K562 (cell line): Measurements from ENCODE around the gene HS3ST3A1. TPM values are rescaled to one million over a fixed set of nuclear protein-coding genes. Genes with fewer than 3 reads are reported as not detected.
A peak's percentile ranks its signal among the peaks of the same experiment; 100 is the strongest.

Experiments used
- CBFA2T3 ChIP-seq: fragments of 450-650 bp; IDR thresholded peaks from 2 replicates; pipeline ENCODE4 v1.6.1; 2017
- CBX2 ChIP-seq: fragments of 200-600 bp; sonication (generic); IDR thresholded peaks from one replicate; pipeline ENCODE4 v1.6.1; 2012; ENCODE audit warnings: mild to moderate bottlenecking, low read length, inconsistent platforms; ENCODE audit not compliant: insufficient read depth, poor library complexity, severe bottlenecking
- KLF13 ChIP-seq: fragments of 450-650 bp; IDR thresholded peaks from 2 replicates; pipeline ENCODE4 v1.6.1; 2016; ENCODE audit warnings: missing genetic modification characterization, low read depth, mild to moderate bottlenecking, missing compliant biosample characterization, moderate library complexity, borderline replicate concordance
- NELFE ChIP-seq: IDR thresholded peaks from 2 replicates; pipeline ENCODE4 v1.6.1; 2011; ENCODE audit warnings: mild to moderate bottlenecking; ENCODE audit not compliant: insufficient read depth, insufficient read length
- PRDM10 ChIP-seq: fragments of 450-650 bp; IDR thresholded peaks from 2 replicates; pipeline ENCODE4 v1.6.1; 2018; ENCODE audit not compliant: partially characterized antibody
- PRMT5 ChIP-seq: sonication (generic); formaldehyde crosslinking; IDR thresholded peaks from 2 replicates; pipeline ENCODE4 v1.5.0; 2020; ENCODE audit warnings: missing genetic modification reagents
- PTTG1 ChIP-seq: fragments of 450-650 bp; IDR thresholded peaks from 2 replicates; pipeline ENCODE4 v1.6.1; 2016; ENCODE audit warnings: low read depth, mild to moderate bottlenecking, missing genetic modification characterization, missing compliant biosample characterization
- RBBP5 ChIP-seq: fragments of 200-600 bp; sonication (generic); IDR thresholded peaks from 2 replicates; pipeline ENCODE4 v1.6.1; 2012; ENCODE audit warnings: borderline replicate concordance, mild to moderate bottlenecking, low read length, control low read depth, inconsistent platforms; ENCODE audit not compliant: insufficient read depth, poor library complexity, severe bottlenecking
- SNIP1 ChIP-seq: fragments of 450-650 bp; IDR thresholded peaks from 2 replicates; pipeline ENCODE4 v1.7.1; 2017; ENCODE audit warnings: low read depth, mild to moderate bottlenecking
- SREBF2 ChIP-seq: sonication (generic); formaldehyde crosslinking; IDR thresholded peaks from 2 replicates; pipeline ENCODE4 v1.4.0; 2020; ENCODE audit warnings: mild to moderate bottlenecking, missing genetic modification reagents
- U2AF2 ChIP-seq: fragments of 200-400 bp; formaldehyde crosslinking; optimal IDR thresholded peaks from 2 replicates; pipeline ENCODE3; 2017; ENCODE audit warnings: low read depth, mild to moderate bottlenecking, low read length
- ZNF24 ChIP-seq: fragments of 450-650 bp; IDR thresholded peaks from 2 replicates; pipeline ENCODE4 v1.6.1; 2016
- polyA plus RNA-seq, 8 experiments: library from polyadenylated mRNA; depleted of rRNA in 4 of 8; stranded (reverse) in 5 of 8; unstranded in 3 of 8; fragments of >200 nt; fragmentation: Nextera tagmentation in 2 of 8; fragmentation: Illumina TruSeq in 1 of 8; extraction: Ambion mirVana in 2 of 8; extraction: Trizol in 1 of 8; gene quantifications; 2 replicates each; pipeline versions ENCODE4 v1.2.1 to v1.2.3, GENCODE V29; 2011 to 2014; ENCODE audit warnings: inconsistent platforms in 1 of 8, missing spikeins in 1 of 8
- total RNA-seq, 7 experiments: library from RNA; depleted of rRNA in 6 of 7; stranded (reverse); fragments of >200 nt in 6 of 7; fragmentation: Illumina TruSeq in 2 of 7; extraction: Trizol in 2 of 7; gene quantifications; 2 replicates each; pipeline versions ENCODE4 v1.2.1 to v1.2.3, GENCODE V29; 2011 to 2021; ENCODE audit warnings: low replicate concordance in 1 of 7
- TF ChIP-seq, protein P1 (sequence below): sonication (generic); formaldehyde crosslinking; IDR thresholded peaks from 2 replicates; pipeline ENCODE4 v1.8.0; 2022; ENCODE audit warnings: mild to moderate bottlenecking, missing genetic modification reagents
- TF ChIP-seq, protein P2 (sequence below): sonication (generic); formaldehyde crosslinking; IDR thresholded peaks from 2 replicates; pipeline ENCODE4 v1.8.0; 2023; ENCODE audit warnings: missing genetic modification reagents, mild to moderate bottlenecking, borderline replicate concordance
- TF ChIP-seq, protein P3 (sequence below): fragments of 450-650 bp; formaldehyde crosslinking; IDR thresholded peaks from 2 replicates; pipeline ENCODE4 v1.4.0; 2022; ENCODE audit warnings: missing genetic modification characterization

The HS3ST3A1 gene
- total and polyA plus RNA-seq, 9 of the 15 experiments (the other 6 are each of a cell fraction or from before 2014, with no cell fraction given) = 0.25 to 14.8 (median 2.3) TPM

GRCh38 chr17:13638855-13639458, 37.2 kb upstream of the HS3ST3A1 start (continued):
- TF ChIP-seq PRDM10 = no peak
- TF ChIP-seq CBX2 = no peak
- TF ChIP-seq, protein P1, sequence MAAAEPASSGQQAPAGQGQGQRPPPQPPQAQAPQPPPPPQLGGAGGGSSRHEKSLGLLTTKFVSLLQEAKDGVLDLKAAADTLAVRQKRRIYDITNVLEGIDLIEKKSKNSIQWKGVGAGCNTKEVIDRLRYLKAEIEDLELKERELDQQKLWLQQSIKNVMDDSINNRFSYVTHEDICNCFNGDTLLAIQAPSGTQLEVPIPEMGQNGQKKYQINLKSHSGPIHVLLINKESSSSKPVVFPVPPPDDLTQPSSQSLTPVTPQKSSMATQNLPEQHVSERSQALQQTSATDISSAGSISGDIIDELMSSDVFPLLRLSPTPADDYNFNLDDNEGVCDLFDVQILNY = no peak
- 0 out of 2 replicates have a peak, but pooled peaks have one; percentile 21 for TF ChIP-seq KLF13 (tag)
- no peak for TF ChIP-seq ZNF24
- TF ChIP-seq, protein P2, sequence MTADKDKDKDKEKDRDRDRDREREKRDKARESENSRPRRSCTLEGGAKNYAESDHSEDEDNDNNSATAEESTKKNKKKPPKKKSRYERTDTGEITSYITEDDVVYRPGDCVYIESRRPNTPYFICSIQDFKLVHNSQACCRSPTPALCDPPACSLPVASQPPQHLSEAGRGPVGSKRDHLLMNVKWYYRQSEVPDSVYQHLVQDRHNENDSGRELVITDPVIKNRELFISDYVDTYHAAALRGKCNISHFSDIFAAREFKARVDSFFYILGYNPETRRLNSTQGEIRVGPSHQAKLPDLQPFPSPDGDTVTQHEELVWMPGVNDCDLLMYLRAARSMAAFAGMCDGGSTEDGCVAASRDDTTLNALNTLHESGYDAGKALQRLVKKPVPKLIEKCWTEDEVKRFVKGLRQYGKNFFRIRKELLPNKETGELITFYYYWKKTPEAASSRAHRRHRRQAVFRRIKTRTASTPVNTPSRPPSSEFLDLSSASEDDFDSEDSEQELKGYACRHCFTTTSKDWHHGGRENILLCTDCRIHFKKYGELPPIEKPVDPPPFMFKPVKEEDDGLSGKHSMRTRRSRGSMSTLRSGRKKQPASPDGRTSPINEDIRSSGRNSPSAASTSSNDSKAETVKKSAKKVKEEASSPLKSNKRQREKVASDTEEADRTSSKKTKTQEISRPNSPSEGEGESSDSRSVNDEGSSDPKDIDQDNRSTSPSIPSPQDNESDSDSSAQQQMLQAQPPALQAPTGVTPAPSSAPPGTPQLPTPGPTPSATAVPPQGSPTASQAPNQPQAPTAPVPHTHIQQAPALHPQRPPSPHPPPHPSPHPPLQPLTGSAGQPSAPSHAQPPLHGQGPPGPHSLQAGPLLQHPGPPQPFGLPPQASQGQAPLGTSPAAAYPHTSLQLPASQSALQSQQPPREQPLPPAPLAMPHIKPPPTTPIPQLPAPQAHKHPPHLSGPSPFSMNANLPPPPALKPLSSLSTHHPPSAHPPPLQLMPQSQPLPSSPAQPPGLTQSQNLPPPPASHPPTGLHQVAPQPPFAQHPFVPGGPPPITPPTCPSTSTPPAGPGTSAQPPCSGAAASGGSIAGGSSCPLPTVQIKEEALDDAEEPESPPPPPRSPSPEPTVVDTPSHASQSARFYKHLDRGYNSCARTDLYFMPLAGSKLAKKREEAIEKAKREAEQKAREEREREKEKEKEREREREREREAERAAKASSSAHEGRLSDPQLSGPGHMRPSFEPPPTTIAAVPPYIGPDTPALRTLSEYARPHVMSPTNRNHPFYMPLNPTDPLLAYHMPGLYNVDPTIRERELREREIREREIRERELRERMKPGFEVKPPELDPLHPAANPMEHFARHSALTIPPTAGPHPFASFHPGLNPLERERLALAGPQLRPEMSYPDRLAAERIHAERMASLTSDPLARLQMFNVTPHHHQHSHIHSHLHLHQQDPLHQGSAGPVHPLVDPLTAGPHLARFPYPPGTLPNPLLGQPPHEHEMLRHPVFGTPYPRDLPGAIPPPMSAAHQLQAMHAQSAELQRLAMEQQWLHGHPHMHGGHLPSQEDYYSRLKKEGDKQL = no peak
- TF ChIP-seq RBBP5 = no peak
- TF ChIP-seq U2AF2 = no peak
- no peak for TF ChIP-seq SNIP1
- no peak for TF ChIP-seq SREBF2 (CRISPR knock-in tag)
- TF ChIP-seq, protein P3, sequence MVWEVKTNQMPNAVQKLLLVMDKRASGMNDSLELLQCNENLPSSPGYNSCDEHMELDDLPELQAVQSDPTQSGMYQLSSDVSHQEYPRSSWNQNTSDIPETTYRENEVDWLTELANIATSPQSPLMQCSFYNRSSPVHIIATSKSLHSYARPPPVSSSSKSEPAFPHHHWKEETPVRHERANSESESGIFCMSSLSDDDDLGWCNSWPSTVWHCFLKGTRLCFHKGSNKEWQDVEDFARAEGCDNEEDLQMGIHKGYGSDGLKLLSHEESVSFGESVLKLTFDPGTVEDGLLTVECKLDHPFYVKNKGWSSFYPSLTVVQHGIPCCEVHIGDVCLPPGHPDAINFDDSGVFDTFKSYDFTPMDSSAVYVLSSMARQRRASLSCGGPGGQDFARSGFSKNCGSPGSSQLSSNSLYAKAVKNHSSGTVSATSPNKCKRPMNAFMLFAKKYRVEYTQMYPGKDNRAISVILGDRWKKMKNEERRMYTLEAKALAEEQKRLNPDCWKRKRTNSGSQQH (CRISPR knock-in tag) = peak; percentile 59; the same call in 1 of the 2 replicates
- no peak for TF ChIP-seq PRMT5 (CRISPR knock-in tag)
- TF ChIP-seq PTTG1 (tag) = peak; percentile 95
- no peak for TF ChIP-seq NELFE
- TF ChIP-seq CBFA2T3 = peak; percentile 22; the same call in 1 of the 2 replicates
